ENCODE results near the gene ZNF318. TPM values are rescaled to one million over a fixed set of nuclear protein-coding genes. Genes with fewer than 3 reads are reported as not detected.

ZNF318 gene
- total RNA-seq, 1 donor from 2014 or later = 23.3 TPM

DNA sequence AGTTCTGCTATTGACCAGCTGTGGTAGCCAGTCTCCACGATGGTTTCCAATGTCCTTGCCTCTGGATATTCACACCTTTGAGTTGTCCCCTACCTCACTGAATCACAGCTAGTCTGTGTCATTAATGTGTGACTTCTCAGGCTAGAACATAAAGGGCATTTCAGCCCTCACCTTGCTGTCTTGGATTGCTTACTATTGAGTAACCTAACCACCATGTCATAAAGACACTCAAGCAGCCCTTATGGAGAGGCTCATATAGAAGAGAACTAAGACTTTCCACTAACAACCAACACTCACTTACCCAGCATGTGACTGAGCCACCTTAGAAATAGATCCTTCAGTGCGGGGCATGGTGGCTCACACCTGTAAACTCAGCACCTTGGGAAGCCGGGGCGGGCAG, 38.8 kb upstream of the ZNF318 start:
- TF ChIP-seq CTCF (conservative IDR thresholded peaks at IDR 0.05) = no peak
- no peaks in the 10 kb centered on the region for H3K9me3 Mint-ChIP-seq
- H3K36me3 Mint-ChIP-seq = no peaks in the 10 kb centered on the region
- DNase-seq (ENCODE audit: extremely low spot score, unreplicated experiment) = no peak
- H3K4me1 Mint-ChIP-seq (ENCODE audit: unreplicated experiment) = no peaks in the 10 kb centered on the region
- H3K27ac Mint-ChIP-seq = no peak overlapping the region
- no peak overlapping the region for H3K4me3 Mint-ChIP-seq
- H3K27me3 Mint-ChIP-seq = peaks cover 10% of the 10 kb centered on the region

DNA sequence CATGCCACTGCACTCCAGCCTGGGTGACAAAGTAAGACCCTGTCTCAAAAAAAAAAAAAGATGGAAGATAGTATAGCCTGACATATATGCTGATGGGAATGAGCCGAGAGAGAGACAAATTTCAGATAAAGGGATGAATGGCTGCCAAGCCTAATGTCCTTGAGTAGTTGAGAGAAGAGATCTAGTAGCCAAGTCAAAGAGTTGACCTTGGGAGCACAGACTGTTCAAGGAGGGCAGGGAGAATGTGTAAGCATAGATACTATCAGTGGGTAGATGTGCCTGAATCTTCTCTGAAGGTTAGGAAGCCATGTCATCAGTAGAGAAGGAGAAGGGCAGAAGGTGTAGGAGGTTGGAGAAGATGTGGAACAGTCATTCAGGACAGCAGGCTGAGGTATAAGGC, 37.8 kb upstream of the ZNF318 start:
- Mint-ChIP-seq H3K4me1 (ENCODE audit: unreplicated experiment) (no peaks in the 10 kb centered on the region), H3K9me3 (no peaks in the 10 kb centered on the region), H3K27me3 (peaks cover 13% of the 10 kb centered on the region), H3K27ac (no peak overlapping the region), H3K36me3 (no peaks in the 10 kb centered on the region), H3K4me3 (no peak overlapping the region)
- no peak for TF ChIP-seq CTCF (conservative IDR thresholded peaks at IDR 0.05)
- DNase-seq (ENCODE audit: extremely low spot score, unreplicated experiment) = no peak

DNA sequence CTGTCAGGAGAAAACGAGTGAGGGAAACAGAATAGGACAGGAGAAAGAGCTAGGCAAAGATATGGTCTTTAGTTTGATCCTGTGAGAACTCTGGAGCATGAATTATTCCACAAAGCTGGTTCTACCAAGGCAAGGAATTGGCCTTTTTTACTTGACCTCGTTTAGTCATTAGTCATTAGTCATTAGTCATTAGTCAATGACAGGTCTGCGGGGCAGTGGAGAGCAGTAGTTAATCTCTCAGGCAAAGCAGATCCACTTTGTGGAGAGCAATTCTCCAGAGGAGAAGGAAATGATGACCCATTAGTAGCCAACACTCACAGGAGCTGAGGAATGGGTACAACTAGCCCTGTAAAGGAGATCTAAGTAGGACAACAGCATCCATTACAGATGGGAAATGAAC, 35.9 kb upstream of the ZNF318 start:
- H3K27me3 Mint-ChIP-seq = peaks cover 13% of the 10 kb centered on the region
- no peaks in the 10 kb centered on the region for H3K4me1 Mint-ChIP-seq (ENCODE audit: unreplicated experiment)
- no peak overlapping the region for H3K4me3 Mint-ChIP-seq
- no peaks in the 10 kb centered on the region for H3K9me3 Mint-ChIP-seq
- DNase-seq (ENCODE audit: extremely low spot score, unreplicated experiment) = no peak
- no peak for TF ChIP-seq CTCF (conservative IDR thresholded peaks at IDR 0.05)
- no peaks in the 10 kb centered on the region for H3K36me3 Mint-ChIP-seq
- no peak overlapping the region for H3K27ac Mint-ChIP-seq

DNA sequence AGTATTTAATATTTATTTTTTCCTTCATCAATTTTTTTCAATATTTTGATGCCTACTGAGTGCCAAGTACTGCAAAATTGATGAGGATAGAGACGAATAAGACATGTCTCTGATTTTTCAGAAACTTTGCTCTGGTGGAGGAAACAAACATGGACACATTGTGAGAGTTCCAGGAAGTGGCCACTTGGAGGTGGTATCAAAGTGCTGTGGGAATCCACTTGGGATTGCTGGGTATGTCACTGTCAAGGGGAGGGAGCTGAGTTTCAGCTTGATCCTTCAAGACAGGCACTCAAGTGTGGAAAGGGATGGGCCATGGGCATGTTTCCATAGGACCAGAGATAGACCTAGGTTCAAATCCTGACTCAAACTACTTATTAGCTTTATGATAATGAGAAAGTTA, 33.4 kb upstream of the ZNF318 start:
- no peaks in the 10 kb centered on the region for H3K4me1 Mint-ChIP-seq (ENCODE audit: unreplicated experiment)
- H3K27me3 Mint-ChIP-seq = peaks cover 10% of the 10 kb centered on the region

DNA sequence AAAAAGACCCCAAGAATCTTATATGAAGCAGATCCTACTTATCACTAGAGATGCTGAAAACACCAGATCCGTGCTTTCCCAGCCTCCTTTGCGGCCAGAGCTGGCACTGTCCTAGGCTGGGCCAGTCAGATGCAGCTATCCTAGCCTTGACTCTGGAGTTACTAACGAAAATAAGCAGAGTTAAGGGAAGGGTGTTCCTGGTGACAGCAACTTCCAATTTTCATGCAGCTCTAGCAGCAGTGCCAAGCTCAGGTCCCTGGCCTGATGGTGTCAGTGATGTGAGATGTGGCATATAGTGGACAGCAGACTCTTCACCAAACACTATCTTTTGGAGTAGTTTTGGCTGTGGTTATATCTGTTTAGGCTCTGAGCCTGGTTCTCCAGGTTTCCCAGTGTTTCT, 32.3 kb upstream of the ZNF318 start:
- H3K4me1 Mint-ChIP-seq (ENCODE audit: unreplicated experiment) = peaks cover under 1% of the 10 kb centered on the region
- no peak for DNase-seq (ENCODE audit: extremely low spot score, unreplicated experiment)
- no peaks in the 10 kb centered on the region for H3K9me3 Mint-ChIP-seq
- no peak overlapping the region for H3K27ac Mint-ChIP-seq
- no peaks in the 10 kb centered on the region for H3K36me3 Mint-ChIP-seq
- TF ChIP-seq CTCF (conservative IDR thresholded peaks at IDR 0.05) = no peak
- peaks cover 7% of the 10 kb centered on the region for H3K27me3 Mint-ChIP-seq
- H3K4me3 Mint-ChIP-seq = no peak overlapping the region

More for the DNA sequence above, 33.4 kb upstream of the ZNF318 start:
- Mint-ChIP-seq H3K4me3 (no peak overlapping the region), H3K9me3 (no peaks in the 10 kb centered on the region), H3K27ac (no peak overlapping the region), H3K36me3 (no peaks in the 10 kb centered on the region)
- no peak for DNase-seq (ENCODE audit: extremely low spot score, unreplicated experiment)
- peak; percentile 33 for TF ChIP-seq CTCF (conservative IDR thresholded peaks at IDR 0.05)

- Mint-ChIP-seq H3K36me3 (no peaks in the 10 kb centered on the region), H3K27ac (no peak overlapping the region), H3K9me3 (no peaks in the 10 kb centered on the region), H3K4me1 (ENCODE audit: unreplicated experiment) (peaks cover 12% of the 10 kb centered on the region), H3K27me3 (peaks cover 3% of the 10 kb centered on the region), H3K4me3 (no peak overlapping the region)
- DNase-seq (ENCODE audit: extremely low spot score, unreplicated experiment) = no peak
- TF ChIP-seq CTCF (conservative IDR thresholded peaks at IDR 0.05) = no peak
Observed at GRCh38 chr6:43399932-43400487, 30.6 kb upstream of the ZNF318 start.

Data from type B pancreatic cell (in vitro differentiated cells).